Peyer's patch (tissue), 4 donors: Measurements from ENCODE around the gene NCK2. TPM values are rescaled to one million over a fixed set of nuclear protein-coding genes. Genes with fewer than 3 reads are reported as not detected.

Source experiments
- DNase-seq, 3 donors: peaks; one replicate each; pipeline ENCODE4 v3.0.0-alpha.2; 2017 to 2019
- H3K27ac ChIP-seq, 4 donors: fragments of 200-600 bp; sonication (generic); one replicate each; pipeline ENCODE4 v1.5.1; 2016 to 2019
- H3K27me3 ChIP-seq, 2 donors: fragments of 200-600 bp; sonication (generic); one replicate each; pipeline ENCODE4 v1.5.1; 2019
- H3K36me3 ChIP-seq, 3 donors: fragments of 200-600 bp; sonication (generic); one replicate each; pipeline ENCODE4 v1.5.1; 2016 to 2019
- H3K4me1 ChIP-seq, 4 donors: fragments of 200-600 bp; sonication (generic); one replicate each; pipeline ENCODE4 v1.5.1; 2016 to 2019
- H3K4me3 ChIP-seq, 4 donors: fragments of 200-600 bp; sonication (generic); 1 replicate in 3 of 4; 2 replicates in 1 of 4; pipeline ENCODE4 v1.5.1; 2016 to 2019; ENCODE audit warnings: mild to moderate bottlenecking in 1 of 4
- H3K9me3 ChIP-seq, 4 donors: fragments of 200-600 bp; sonication (generic); one replicate each; pipeline ENCODE4 v1.5.1; 2016 to 2019; ENCODE audit warnings: mild to moderate bottlenecking in 1 of 4
- POLR2A ChIP-seq, 2 donors: fragments of 450-650 bp; IDR thresholded peaks; one replicate each; pipeline ENCODE4 v1.5.1; 2017; ENCODE audit warnings: antibody characterized with exemption in 2 of 2, mild to moderate bottlenecking in 2 of 2, moderate library complexity in 2 of 2
- total RNA-seq, 4 donors: library from RNA; depleted of rRNA; stranded (reverse); fragments of >200 nt; gene quantifications; one replicate each; pipeline ENCODE4 v1.1.0, GENCODE V29; 2016
- TF ChIP-seq, protein P1 (sequence below), 6 experiments: fragments of 450-650 bp in 4 of 6; fragments of 200-600 bp in 2 of 6; sonication (generic) in 1 of 6; IDR thresholded peaks; one replicate each; pipeline ENCODE4 v1.5.1; 2017 to 2019; ENCODE audit warnings: antibody characterized with exemption in 6 of 6, mild to moderate bottlenecking in 3 of 6, moderate library complexity in 1 of 6

NCK2 gene
- total RNA-seq, 4 donors from 2014 or later: 58.6 to 94.5 (median 85.8) TPM

GRCh38 chr2:105887256-105887655 lies 142.5 kb downstream of the NCK2 start:
- no peak for DNase-seq
- Histone ChIP-seq H3K36me3 (peaks cover 0 to 4% (median 0%) of the 10 kb centered on the region in 3 donors), H3K9me3 (no peaks in the 10 kb centered on the region), H3K27ac (no peak overlapping the region), H3K4me1 (peaks cover 0 to 37% (median 3%) of the 10 kb centered on the region in 4 donors), H3K27me3 (no peaks in the 10 kb centered on the region), H3K4me3 (no peak overlapping the region)
- TF ChIP-seq, protein P1, sequence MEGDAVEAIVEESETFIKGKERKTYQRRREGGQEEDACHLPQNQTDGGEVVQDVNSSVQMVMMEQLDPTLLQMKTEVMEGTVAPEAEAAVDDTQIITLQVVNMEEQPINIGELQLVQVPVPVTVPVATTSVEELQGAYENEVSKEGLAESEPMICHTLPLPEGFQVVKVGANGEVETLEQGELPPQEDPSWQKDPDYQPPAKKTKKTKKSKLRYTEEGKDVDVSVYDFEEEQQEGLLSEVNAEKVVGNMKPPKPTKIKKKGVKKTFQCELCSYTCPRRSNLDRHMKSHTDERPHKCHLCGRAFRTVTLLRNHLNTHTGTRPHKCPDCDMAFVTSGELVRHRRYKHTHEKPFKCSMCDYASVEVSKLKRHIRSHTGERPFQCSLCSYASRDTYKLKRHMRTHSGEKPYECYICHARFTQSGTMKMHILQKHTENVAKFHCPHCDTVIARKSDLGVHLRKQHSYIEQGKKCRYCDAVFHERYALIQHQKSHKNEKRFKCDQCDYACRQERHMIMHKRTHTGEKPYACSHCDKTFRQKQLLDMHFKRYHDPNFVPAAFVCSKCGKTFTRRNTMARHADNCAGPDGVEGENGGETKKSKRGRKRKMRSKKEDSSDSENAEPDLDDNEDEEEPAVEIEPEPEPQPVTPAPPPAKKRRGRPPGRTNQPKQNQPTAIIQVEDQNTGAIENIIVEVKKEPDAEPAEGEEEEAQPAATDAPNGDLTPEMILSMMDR (IDR thresholded peaks at IDR 0.05): no peak
- TF ChIP-seq POLR2A (IDR thresholded peaks at IDR 0.05): no peak

DNA sequence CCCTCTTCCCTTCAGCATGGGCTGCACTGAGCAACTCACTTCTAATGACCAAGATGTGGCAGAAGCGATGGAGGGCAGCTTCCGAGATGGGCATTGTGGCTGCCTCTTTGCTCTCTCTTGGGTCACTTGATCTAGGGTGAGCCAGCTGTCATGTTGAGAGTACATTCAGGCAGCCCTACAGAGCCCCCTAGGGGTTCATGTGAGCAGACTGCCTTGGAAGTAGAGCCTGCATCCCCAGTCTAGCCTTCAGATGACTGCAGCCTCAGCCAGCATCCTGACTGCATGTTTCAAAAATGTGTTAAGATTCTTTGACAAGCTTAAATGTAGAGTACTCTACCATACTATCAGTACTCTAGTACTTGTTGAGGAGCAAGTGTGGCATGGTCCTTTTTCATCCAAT lies 143.9 kb downstream of the NCK2 start:
- no peak overlapping the region for H3K27ac ChIP-seq
- TF ChIP-seq, protein P1 (IDR thresholded peaks at IDR 0.05): peak in 4 of 6 experiments; percentile 6 to 51 (median 30)
- TF ChIP-seq POLR2A (IDR thresholded peaks at IDR 0.05): no peak
- H3K4me3 ChIP-seq: no peak overlapping the region
- peaks cover 0 to 37% (median 3%) of the 10 kb centered on the region in 4 donors for H3K4me1 ChIP-seq
- no peaks in the 10 kb centered on the region for H3K9me3 ChIP-seq
- H3K27me3 ChIP-seq: no peaks in the 10 kb centered on the region
- peaks cover 0 to 13% (median 0%) of the 10 kb centered on the region in 3 donors for H3K36me3 ChIP-seq
- no peak for DNase-seq

- Histone ChIP-seq H3K27ac (no peak overlapping the region), H3K4me1 (peaks cover 0 to 34% (median 3%) of the 10 kb centered on the region in 4 donors), H3K4me3 (no peak overlapping the region), H3K9me3 (no peaks in the 10 kb centered on the region), H3K27me3 (no peaks in the 10 kb centered on the region), H3K36me3 (peaks cover 0 to 14% (median 0%) of the 10 kb centered on the region in 3 donors)
- DNase-seq: no peak
- TF ChIP-seq, protein P1 (IDR thresholded peaks at IDR 0.05): no peak
- no peak for TF ChIP-seq POLR2A (IDR thresholded peaks at IDR 0.05)
Observed at GRCh38 chr2:105889046-105889445, 144.3 kb downstream of the NCK2 start.

- Histone ChIP-seq H3K27ac (no peak overlapping the region), H3K36me3 (peaks cover 0 to 23% (median 0%) of the 10 kb centered on the region in 3 donors), H3K4me3 (no peak overlapping the region), H3K4me1 (peaks cover 0 to 24% (median 3%) of the 10 kb centered on the region in 4 donors), H3K27me3 (no peaks in the 10 kb centered on the region), H3K9me3 (no peaks in the 10 kb centered on the region)
- no peak for TF ChIP-seq POLR2A (IDR thresholded peaks at IDR 0.05)
- TF ChIP-seq, protein P1 (IDR thresholded peaks at IDR 0.05): no peak
- no peak for DNase-seq
Observed at GRCh38 chr2:105890111-105890510, 145.4 kb downstream of the NCK2 start.

DNA sequence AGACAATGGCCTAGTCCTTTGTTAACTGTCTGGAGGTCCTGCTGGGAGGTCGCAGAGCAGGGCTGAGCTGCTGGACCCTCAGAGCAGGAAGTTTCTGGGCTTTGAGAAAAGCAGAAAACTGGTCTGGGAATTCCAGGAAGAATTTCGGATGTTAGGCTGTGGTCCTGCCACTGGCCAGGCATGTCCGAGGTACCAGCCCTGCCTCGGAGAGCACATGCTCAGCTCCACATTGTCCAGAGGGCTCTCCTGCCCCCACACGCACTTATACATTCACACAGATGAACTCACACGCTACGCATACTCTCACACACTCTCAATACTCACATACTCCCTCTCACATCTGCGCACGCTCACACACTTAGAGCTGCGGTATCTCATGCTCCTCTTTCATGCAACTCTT lies 146.1 kb downstream of the NCK2 start:
- DNase-seq: no peak
- H3K4me3 ChIP-seq: no peak overlapping the region
- H3K36me3 ChIP-seq: peaks cover 0 to 31% (median 0%) of the 10 kb centered on the region in 3 donors
- no peaks in the 10 kb centered on the region for H3K9me3 ChIP-seq
- no peak for TF ChIP-seq POLR2A (IDR thresholded peaks at IDR 0.05)
- TF ChIP-seq, protein P1 (IDR thresholded peaks at IDR 0.05): no peak
- H3K4me1 ChIP-seq: peaks cover 0 to 18% (median 3%) of the 10 kb centered on the region in 4 donors
- H3K27ac ChIP-seq: no peak overlapping the region
- H3K27me3 ChIP-seq: no peaks in the 10 kb centered on the region
